HG03097 (cell line): Measurements from ENCODE around the gene PLOD3.
"Not testable (repeated sequence)": the region's sequence is repeated elsewhere in the genome, so short reads cannot be mapped to it uniquely, and the experiment has no call there.

Experiments
- ATAC-seq: cut with Tn5 transposase; IDR thresholded peaks from one replicate; pipeline ENCODE4 v1.9.1; 2021; ENCODE audit not compliant: unreplicated experiment, low FRiP score

Gene PLOD3

DNA sequence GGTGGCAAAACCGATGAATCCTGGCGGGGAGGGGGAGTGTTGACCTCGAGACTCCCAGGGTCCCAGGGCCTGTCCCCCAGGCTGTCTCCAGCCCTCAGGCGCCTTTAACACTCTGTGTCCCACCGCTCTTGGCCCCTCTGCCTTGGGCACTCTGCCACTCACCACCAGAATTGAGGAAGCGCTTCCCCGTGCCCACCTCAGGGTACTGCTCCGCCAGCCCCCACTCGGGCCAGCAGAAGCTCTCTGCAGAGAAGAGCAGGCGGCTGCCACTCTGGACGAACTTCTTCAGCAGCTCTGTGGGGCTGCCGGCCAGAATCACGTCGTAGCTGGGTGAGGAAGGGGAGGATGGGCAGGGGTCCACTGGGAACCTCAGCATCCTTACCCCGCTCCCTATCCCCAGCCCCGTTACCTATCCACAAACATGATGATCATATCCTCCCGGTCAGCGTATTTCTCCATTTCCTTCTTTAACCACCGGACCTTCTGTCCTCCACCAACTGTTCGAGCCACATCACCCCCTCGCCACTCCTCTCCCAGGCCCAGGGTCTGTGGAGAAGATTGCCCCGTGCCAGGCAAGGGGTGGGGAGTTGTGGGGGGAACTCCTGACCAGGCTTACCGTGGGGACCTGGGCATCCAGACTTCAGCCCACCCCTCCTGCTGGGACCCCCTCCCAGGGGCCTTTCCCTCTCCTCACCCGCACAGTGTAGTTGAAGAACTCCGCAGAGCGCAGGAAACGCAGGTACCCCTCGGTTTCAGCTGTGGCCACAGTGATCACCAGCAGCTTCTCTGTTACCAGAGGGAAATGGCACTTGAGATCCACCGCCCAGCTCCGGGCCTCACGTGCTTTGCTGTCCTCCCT is 1.2 kb downstream of the PLOD3 start:
- ATAC-seq: no peak

DNA sequence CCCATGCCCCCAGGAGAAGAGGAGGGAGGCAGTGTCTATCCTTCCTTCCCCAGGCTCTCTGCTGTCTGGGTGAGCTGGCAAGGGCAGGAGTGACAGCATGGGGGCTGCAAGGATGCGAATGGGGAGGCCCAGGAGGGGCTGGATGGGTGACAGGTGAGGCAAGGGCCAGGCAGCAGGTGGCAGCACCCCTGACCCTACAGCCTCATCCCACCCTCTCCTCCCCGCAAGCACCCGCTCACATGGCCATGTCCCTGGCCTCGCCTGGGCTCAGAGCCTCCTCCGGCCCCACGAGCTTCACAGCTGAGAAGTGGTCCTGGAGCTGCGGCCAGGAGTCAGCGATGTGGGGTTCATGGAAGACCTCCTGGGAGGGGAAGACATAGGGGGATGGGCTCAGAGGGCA is 5.4 kb downstream of the PLOD3 start:
- ATAC-seq: no peak

DNA sequence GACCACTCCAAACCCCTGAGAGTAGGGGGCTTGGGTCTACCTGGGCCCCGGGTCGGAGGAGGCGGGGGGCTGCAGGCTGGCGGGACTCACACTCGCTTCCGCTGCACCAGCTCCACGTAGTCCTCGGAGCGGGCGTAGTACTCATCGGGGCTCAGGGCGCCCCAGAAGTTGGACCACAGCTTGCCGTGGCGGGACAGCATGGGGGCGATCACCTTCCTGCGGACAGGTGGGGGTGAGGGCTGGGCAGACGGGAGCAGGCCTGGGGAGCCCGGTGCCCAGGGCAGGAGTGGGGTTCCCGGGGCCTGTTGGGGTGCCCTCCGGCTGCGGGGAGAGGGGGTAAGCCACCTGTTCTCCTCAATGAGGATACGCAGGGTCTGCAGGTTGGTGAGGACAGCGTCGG is 5.9 kb downstream of the PLOD3 start:
- ATAC-seq: no peak

DNA sequence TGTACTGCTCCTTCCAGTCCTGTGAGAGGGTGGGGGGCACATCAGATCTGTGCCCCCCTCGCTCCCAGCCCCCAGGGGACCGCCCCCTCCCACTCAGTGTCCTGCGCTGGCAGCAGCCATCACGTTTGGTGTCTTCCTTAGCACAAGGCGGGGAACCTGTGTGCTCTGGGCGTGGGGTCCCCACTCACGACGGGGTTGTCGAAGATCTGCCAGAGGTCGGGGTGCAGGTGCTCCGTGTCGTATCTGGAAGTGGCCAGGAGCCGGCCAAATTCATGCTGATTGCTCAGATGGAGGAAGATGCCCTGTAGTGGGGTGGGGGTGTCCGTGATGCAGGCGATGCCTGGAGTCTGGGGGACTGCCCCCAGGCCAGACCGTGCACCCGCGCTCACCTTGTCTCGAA is 7.2 kb downstream of the PLOD3 start:
- no peak for ATAC-seq

DNA sequence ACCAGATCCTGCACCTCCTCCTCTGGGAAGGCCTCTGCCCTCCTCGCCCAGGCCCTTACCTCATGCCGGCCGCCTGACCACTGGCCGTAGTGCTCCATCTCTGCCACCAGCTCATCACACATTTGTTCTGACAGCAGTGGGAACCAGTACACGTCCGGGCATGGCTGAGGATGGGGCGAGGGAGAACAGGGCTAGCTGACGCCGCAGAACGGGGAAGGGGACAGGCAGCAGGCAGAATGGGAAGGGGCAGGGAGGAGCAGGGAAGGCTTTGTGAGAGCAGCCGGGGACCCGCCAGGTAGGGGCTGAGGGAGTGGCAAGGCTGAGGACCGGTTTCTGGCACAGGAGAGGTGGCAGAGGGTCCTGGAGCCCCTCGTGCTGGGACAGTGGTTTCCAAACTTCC is 8.6 kb downstream of the PLOD3 start:
- ATAC-seq: no peak

DNA sequence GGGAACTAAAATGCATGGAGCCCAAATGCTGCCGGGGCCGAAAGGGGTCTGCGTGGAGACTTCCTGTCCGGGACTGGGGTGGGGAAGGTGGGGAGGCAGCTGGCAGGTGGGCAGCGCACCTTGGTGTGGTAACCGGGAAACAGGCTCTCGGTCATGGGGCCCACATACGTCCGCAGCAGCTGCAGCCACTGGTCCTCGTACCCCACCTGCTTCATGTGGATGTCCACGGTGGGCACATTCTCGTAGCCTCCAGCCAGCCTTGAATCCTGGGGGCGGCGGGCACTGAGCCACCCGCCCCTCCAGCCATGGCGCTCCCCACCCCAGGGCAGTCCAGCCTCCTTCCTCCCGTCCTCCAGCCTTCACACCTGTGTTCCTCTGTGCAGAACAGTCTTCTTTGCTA is 9.9 kb downstream of the PLOD3 start:
- no peak for ATAC-seq

DNA sequence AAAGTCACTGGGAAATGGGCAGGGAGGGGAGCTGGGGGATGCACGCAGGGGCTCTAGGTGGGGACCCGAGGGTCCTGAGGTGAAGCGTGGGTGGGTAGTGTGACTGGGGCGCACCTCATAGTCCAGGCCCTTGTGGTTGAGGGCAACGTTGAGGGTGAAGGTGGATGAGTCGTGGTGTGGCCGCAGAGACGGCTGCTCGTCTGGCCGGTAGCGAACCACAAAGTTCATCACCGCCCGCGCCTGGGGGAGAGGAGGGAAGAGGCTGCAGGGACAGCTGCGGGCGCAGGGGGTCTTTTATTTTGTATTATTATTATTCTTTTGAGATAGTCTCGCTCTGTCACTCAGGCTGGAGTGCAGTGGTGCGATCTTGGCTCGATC is 10.7 kb downstream of the PLOD3 start:
- no peak for ATAC-seq

DNA sequence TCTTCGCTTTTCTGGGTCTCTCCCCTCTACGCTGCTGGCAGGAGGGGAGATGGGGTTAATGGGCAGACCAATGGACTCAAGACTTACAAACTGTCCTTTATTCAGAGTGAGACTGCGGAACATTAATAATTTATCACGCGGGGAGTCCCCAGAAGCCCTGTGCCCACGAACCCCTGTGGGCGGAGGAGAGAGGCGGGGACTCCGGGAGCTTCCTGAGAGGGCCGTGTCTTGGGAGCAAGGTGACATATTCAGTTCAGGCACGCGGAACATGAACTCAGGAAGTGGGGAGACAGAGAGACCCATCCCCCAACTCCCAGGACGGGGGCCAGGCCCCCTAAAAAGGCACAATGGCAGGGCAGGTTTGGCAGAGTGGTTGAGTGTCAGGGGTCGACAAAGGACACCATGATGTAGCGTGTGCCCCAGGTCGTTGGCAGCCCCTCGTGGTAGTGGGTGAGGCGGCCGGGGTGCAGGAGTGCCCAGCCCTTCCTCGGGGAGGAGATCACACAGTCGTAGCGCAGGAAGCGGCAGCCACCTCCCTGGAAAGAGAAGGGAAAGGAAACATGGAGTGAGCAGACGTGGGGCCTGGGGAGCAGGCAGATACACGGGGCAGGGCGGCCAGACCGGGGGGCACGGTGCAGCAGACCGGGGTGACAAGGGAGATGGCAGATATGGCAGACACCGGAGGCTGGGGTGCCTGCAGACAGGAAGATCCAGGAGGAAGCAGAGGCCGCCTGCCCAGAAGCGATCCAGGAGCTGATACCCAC is 11.3 kb downstream of the PLOD3 start:
- no peak for ATAC-seq

DNA sequence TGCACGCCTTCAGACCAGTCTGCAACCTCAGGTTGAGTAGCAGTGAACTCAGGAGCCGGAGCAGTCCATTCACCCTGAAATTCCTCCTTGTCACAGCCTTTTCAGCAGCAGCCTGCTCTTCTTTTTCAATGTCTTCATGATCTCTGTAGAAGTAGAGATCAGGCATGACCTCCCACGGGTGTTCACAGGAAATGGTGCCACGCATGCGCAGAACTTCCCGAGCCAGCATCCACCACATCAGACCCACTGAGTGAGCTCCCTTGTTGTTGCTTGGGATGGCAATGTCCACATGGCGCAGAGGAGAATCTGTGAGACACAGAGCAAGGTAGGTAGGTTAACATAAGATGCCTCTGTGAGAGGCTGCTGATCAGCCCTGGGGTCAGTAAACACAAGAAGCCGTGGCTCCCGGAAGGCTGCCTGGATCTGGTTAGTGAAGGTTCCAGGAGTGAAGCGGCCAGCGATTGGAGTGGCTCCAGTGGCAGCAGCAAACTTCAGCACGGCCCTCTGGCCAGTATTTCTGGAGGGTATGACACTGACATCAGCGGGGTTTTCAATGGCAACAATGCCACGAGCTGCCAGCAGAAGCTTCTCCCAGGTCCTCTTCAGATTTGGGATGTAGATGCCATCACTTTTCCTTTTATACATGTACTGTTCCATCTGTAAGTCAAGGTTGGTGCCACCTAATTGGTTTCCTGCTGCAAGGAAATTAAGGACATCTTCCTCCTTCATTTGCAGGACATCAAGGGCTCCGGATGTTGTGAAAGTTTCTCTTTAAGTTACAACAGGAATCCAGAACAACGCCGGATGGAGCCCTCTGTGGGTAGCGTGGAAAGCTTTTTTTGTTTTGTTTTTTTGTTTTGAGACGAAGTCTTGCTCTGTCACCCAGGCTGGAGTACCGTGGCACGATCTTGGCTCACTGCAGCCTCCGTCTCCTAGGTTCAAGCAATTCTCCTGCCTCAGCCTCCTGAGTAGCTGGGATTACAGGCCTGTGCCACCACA is 13.3 kb downstream of the PLOD3 start:
- not testable (repeated sequence) for ATAC-seq

DNA sequence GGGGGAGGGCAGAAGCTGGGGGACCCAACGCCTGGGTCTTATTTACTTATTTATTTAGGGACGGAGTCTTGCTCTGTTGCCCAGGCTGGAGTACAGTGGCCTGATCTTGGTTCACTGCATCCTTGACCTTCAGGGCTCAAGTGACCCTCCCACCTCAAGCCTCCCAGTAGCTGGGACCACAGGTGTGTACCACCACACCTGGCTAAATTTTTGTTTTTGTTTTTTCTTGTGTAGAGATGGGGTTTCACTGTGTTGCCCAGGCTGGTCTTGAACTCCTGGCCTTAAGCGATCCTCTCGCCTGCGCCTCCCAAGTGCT is 14.8 kb downstream of the PLOD3 start:
- ATAC-seq: no peak

DNA sequence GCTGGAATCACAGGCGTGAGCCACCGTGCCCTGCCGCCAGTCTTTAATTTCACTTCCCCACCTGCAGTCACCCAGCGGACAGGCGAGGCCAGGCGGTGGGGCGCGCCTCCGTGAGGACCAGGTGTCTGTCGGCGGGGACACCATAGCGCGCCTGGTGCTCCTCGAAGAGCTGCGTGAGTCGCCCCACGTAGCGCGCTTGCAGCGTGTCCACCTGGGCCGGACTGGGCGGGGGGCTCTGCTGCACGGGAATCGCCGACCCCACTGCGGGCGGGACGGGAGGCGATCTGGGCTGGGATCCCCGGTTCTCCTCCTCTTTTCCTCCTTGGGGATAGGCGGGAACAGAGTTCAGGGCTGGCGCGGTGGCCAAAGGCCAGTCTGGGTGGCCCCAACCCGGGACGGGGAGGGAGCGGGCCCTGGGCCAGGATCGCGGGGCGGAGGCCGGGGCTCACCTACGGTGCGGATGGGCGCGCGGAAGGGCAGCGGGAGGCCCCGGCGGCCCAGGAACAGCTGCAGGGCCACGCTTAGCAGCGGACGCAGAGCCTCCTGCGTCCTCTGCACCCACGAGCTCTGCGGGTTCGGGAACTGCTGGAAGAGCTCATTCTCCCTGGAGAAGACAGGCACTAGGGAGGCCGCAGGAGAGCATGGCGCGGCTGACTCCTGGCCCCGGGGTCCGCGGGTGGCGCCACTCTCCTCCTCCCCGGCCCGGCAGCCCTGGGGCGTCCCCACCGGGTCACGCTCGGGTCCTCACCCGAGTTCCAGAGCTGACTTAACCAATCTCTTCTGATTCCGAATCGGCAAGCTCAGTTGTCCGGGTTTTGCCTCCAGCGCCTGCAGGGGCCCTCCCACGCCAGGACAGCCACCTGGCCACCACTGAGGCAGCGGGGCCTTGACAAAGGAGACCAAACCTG is 15.4 kb downstream of the PLOD3 start:
- no peak for ATAC-seq

DNA sequence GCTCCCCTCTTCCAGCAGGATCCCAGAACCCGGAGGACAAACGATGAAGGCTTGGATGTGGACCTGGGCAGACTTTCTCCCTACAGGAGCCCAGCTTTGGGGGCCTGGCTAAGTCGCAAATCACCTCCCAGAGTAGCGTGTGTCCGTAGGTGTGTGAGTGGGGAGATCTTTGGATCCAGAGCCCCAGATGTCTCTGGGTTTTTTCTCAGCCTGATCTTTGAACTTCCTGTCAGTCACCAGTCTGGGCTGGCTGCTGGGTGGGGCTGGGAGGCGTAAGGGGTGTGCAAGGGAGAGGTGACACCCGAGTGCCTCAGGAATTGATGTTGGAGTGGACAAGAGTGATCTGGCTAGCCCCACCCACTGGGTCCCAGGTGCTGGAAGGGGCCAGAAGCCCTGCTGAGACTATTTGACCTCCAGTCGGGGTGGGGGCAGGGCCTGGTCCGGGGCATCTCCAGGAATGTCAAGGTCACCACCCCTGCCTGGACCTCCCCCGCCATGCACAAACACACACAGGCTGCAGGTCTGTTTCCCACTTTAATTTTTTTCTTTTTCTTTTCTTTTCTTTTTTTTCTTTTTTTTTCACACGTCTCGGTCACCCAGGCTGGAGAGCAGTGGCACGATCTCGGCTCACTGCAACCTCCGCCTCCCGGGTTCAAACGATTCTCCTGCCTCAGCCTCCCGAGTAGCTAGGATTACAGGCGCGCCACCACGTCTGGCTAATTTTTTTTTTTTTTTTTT is 16.4 kb downstream of the PLOD3 start, which contains the start of gene MOGAT3:
Gene MOGAT3 (minus strand): TSS at position 175 of the 738 bp plus-strand sequence. CDS start 182 bp downstream, outside the sequence.
- no peak for ATAC-seq

DNA sequence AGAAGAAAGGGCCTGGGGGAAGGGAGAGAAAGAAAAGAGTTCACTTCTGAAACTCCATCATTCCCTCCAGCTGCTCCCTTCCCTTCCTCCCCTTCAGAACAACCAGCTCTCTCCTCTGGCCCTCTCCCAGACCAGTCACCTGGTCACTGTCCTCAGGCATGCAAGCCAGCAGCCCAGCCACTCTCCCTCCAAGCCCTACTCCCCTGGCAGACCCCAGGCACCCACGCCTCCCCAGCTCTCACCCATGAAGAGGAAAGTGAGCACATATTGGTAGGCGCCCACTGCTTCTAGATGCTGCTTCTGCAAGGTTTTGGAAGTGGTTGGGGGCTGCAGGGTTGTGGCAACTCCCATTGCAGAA is 16.9 kb downstream of the PLOD3 start:
- ATAC-seq: no peak

DNA sequence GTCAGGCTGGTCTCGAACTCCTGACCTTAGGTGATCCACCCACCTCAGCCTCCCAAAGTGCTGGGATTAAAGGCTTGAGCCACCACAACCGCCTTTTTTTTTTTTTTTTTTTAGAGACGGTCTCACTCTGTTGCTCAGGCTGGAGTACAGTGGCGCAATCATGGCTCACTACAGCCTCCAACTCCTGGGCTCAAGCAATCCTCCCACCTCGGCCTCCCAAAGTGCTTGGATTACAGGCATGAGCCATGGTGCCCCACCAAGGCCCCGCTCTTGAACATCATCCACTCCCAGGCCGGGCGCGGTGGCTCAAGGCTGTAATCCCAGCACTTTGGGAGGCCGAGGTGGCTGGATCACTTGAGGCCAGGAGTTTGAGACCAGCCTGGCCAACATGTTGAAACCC is 17.9 kb downstream of the PLOD3 start:
- ATAC-seq: not testable (repeated sequence)

DNA sequence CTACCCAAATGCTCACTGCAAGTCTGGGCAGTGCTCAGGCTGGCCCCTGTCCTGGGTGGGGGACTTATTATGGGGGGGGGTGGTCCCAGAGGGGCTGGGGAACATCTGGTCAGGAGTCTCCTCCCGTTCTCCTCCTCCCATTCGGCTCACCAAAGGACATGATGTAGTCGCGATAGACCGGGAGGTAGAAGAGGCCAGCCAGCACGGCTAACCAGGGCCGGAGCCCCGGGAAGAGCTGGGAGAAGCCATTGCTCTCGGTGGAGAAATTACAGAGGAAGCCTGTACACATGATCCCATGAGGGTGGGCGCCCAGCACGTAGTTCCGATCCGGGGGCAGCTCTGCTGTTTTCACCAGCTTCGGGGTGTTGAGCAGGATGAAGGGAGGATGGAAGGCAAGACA is 18.9 kb downstream of the PLOD3 start:
- ATAC-seq: no peak

DNA sequence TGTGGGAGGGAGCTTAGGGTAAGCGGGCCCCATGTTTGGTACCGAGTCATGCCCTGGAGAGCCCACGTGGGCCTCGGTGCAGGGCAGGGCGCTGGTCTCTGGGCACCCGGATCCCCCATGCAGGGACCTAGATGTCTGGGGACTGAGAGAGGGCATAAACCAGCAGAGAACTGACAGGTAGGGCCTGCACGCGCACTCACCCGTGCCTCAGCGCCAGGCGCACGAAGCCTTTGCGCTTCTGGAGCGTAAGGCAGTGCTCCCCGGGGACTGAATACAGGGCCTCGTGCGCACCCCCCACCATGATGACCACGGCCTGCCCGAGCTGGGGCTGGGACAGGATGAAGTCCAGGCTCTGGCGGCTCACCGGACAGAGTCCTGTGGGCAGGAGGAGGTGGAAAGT is 19.4 kb downstream of the PLOD3 start:
- no peak for ATAC-seq

DNA sequence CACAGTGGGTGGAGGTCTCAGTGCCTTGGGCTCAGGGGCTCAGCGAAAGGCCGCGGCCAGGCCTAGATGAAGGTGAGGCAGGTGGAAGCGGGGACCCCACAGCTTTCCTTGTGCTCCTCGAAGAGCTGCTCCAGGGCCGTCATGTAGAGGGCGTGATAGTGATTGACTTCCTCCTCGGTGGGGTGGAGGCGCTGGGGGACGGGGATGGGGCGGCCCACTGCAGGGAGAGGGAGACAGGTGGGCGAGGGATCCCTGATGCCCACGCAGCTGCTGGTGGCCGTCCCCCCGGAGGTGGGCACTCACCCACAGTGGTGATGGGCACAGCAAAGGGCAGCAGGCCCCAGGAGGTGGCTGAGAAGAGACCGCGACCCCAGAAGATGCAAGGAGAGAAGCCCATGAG is 21.5 kb downstream of the PLOD3 start:
- ATAC-seq: no peak

DNA sequence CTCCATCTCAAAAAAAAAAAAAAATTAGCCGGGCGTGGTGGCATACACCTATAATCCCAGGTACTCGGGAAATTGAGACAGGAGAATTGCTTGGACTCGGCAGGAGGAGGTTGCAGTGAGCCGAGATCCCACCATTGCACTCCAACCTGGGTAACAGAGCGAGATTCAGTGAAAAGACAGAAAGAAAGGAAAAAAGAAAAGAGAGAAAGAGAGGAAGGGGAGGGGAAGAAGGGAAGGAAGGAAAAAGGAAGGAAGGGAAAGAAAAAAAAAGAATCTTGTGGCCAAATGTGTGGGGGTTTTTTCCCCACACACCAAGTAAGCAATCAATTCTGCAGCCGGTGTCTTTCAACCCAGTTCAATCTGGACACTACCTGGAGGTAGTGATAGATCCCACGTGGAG is 28.3 kb downstream of the PLOD3 start:
- ATAC-seq: no peak

DNA sequence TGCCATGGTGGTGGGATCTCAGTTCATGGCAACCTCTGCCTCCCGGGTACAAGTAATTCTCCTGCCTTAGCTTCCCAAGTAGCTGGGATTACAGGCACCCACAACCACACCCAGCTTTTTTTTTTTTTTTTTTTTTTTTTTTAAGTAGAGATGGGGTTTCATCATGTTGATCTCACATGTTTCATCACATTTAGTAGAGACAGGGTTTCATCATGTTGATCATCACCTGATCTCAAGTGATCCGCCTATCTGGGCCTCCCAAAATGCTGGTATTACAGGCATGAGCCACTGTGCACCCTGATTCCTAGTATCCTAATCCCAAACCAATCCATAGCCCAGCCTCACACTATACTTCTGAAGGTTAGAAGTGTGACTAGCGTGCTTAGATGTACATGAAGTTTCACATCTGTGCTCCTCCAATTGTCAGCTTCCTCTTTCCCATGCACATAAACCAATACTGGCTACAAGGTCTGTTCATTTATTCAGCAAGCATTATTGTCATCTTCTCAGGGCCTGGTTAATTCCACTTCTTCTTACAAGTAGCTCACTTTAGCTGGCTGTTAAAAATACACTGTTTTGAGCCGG is 30.4 kb downstream of the PLOD3 start:
- ATAC-seq: no peak
